T-helper 2 cell (primary cell): ENCODE results near the gene EPB41L5.
"Not testable (repeated sequence)": the region's sequence is repeated elsewhere in the genome, so short reads cannot be mapped to it uniquely, and the experiment has no call there.

ENCODE experiments used
- DNase-seq, 5 experiments: peaks; one replicate each; pipeline versions ENCODE4 v3.0.0 to v3.0.0-alpha.2; 2012 to 2022

EPB41L5 gene

GRCh38 chr2:120103723-120104467 is 91.0 kb downstream of the EPB41L5 start:
- DNase-seq: no peak

DNA sequence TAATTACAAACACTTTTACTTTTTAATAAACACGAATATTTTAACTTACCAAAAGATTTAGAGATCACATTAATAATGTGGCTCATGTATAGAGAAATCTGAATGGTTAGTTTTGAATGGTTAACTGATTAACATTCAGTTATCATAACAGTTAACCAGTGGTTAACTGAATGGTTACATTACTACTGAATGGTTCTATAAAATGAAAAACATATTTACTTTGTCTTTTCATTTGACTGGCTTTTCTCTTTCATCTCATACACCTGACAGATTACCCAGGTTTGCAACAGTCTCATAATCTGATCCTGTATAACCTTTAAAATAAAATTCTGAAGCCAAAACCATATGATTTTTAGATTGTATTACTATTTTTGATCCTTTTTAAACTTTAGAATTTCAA is 91.9 kb downstream of the EPB41L5 start:
- DNase-seq: no peak

GRCh38 chr2:120105360-120105759 is 92.5 kb downstream of the EPB41L5 start:
- no peak for DNase-seq

DNA sequence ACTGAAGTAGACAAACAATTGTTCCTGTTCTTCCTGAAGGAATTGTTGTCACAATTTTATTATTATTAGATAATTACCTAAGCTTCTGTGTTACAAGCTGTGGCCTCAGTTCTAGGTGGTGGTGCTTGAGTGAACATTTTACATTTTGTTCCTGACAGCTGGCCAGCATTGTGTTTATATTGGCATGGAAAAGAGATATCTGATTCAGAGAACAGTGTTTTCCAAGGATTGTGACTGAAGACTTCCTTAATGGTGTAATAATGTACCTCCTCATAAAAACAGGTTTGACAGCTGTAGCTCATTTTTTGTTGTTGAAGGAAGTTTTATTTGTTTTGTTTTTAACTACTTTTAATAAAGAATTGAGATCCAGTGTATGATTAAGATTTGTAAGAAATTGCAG is 95.2 kb downstream of the EPB41L5 start:
- no peak for DNase-seq

GRCh38 chr2:120108749-120109148 is 95.9 kb downstream of the EPB41L5 start:
- no peak for DNase-seq

GRCh38 chr2:120109186-120110061 is 96.5 kb downstream of the EPB41L5 start:
- DNase-seq: peak in 2 of 5 experiments; percentile 37 to 83

DNA sequence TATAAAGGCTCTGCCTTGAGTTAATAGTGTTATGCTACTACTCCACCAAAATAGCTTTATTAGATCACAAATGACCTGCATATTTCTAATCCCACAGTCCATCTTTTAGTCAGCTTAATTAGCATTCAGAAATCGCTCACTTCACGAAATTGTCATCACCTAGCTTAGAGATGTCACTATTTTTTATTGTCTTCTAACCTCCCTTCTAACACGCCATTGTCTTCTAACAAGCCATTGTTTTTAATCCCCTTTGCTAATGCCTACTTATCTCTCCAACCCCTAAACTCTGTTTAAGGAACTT is 97.1 kb downstream of the EPB41L5 start:
- DNase-seq: no peak

DNA sequence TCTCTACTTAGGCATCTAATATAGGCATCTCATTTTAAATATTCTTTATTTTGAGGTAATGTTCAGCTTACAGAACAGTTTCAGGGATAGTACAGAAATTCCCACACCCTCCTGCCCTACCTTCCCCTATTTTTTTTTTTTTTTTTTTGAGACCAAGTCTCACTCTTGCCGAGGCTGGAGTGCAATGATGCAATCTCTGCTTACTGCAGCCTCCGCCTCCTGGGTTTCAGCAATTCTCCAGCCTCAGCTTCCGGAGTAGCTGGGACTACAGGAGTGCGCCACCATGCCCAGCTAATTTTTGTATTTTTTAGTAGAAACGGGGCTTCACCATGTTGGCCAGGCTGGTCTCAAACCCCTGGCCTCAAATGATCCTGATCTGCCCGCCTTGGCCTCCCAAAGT is 97.6 kb downstream of the EPB41L5 start:
- DNase-seq: no peak

DNA sequence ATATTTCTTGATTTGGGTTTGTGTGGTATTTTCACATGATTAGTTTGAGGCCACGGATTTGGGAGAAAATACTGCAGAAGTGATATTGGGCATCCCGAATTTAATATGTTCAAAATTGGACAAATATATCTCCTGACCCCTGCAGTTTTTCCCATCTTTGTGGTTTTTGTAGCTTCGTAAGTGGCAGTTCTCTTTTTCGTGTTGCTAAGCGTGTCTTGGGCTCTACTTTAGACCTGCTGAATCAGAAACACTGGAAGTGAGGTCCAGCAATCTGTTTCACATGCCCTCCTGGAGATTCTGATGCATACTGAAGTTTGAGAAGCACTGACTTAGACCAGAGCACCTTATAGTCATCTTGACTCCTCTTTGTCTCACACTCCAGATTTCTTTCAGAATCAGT is 98.3 kb downstream of the EPB41L5 start:
- no peak for DNase-seq

DNA sequence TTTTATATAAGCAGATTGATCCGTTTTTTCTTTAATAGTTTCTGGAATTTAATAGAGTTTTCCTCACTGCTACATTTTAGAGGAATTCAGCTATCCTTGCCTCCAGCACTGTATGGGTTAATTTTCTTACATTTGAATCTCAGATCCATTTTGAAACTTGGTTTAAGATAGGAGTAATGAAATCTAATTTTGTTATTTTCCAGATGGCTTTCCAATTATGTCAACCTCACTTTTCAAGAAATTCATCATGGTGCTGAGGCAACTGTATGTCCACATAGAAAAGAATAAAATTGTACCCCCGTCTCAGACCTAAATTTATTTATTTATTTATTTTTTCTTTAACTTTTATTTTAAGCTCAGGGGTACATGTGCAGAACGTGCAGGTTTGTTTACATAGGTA is 105.1 kb downstream of the EPB41L5 start:
- no peak for DNase-seq

- DNase-seq: no peak
Measured at GRCh38 chr2:120118471-120118870, 105.6 kb downstream of the EPB41L5 start.

DNA sequence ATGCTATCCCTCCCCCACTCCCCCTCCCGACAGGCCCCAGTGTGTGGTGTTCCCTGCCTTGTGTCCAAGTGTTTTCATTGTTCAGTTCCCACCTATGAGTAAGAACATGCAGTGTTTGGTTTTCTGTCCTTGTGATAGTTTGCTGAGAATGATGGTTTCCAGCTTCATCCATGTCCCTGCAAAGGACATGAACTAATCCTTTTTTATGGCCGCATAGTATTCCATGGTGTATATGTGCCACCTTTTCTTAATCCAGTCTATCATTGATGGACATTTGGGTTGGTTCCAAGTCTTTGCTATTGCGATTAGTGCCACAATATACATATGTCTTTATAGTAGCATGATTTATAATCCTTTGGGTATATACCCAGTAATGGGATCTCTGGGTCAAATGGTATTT is 108.5 kb downstream of the EPB41L5 start:
- DNase-seq: not testable (repeated sequence)

GRCh38 chr2:120123090-120123489 is 110.2 kb downstream of the EPB41L5 start:
- DNase-seq: no peak

- DNase-seq: no peak
Measured at GRCh38 chr2:120125195-120125594, 112.3 kb downstream of the EPB41L5 start.

GRCh38 chr2:120128216-120128615 is 115.3 kb downstream of the EPB41L5 start:
- DNase-seq: no peak

- DNase-seq: no peak
Measured at GRCh38 chr2:120132190-120132589, 119.3 kb downstream of the EPB41L5 start.

- no peak for DNase-seq
Measured at GRCh38 chr2:120132691-120133090, 119.8 kb downstream of the EPB41L5 start.

- DNase-seq: no peak
Measured at GRCh38 chr2:120133572-120134244, 120.8 kb downstream of the EPB41L5 start.

GRCh38 chr2:120134263-120134662 is 121.4 kb downstream of the EPB41L5 start:
- no peak for DNase-seq

DNA sequence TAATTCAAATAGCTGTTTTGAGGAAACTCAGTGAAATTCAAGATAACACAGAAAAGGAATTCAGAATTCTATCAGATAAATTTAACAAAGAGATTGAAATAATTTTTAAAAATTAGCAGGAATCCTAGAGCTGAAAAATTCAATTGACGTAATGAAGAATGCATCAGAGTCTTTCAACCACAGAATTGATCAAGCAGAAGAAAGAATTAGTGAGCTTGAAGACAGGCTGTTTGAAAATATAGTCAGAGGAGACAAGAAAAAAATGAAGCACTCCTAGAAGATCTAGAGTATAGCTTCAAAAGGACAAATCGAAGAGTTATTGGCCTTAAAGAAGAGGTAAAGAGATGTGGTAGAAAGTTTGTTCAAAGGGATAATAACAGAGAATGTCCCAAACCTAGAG is 122.1 kb downstream of the EPB41L5 start:
- DNase-seq: not testable (repeated sequence)

- DNase-seq: no peak
Measured at GRCh38 chr2:120140866-120141265, 128.0 kb downstream of the EPB41L5 start.

DNA sequence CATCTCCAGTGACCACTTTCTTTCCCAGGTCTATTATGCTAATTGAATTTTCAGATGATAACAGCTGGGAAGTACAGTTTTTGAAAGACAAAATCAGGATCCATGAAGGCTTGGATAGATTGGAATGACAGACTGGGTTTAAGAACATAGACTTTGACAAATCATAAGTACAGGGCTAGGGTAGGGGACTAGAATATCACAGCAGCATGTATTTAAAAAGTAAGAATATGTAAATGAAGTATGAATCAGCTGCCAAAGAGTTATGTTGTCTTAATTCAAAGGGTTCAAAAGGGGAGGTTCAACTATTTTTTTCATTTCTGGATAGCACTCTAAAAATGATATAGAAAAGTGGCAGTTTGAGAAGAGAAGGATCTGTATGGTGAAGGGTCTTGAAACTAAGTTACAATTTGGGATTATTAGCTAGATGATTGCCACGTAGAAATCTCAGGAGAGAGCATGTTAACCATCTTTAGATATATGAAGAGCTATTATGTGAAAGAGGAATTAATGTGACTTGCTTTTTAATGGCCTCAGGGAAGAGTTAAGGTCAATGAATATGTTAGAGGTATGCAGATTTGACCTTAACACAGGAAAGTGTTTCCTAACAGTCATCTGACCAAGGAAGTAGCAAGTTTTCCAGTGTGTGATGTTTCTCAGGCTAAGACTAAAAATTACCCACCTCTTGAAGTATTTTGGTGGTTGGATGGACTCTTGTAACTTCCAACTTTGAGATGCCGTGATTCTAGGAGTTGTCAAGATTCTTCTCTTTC is 128.6 kb downstream of the EPB41L5 start:
- DNase-seq: no peak
